ENCODE measurements around the gene IL2RA.

The IL2RA gene

GRCh38 chr10:6062101-6062771, at the start of gene IL2RA:
IL2RA (minus strand) TSS chr10:6062367; CDS start chr10:6062151, 216 bp downstream.
- in situ Hi-C loops (cut with MboI; ENCODE audit: low sequenced_read_pairs): no loop called here

GRCh38 chr10:6110136-6110535, 48.0 kb upstream of the IL2RA start:
- in situ Hi-C loops (cut with MboI; ENCODE audit: low sequenced_read_pairs): no loop called here

- in situ Hi-C loops (cut with MboI; ENCODE audit: low sequenced_read_pairs): loop anchor here (10.0 kb wide), 1 partner anchor 285 kb away; no protein-coding TSS in a partner anchor
Observed at GRCh38 chr10:6109444-6109775, 47.2 kb upstream of the IL2RA start.

- in situ Hi-C loops (cut with MboI; ENCODE audit: low sequenced_read_pairs): loop anchor here (10.0 kb wide), 1 partner anchor 286 kb away; no protein-coding TSS in a partner anchor
Observed at GRCh38 chr10:6108631-6109443, 46.7 kb upstream of the IL2RA start.

- in situ Hi-C loops (cut with MboI; ENCODE audit: low sequenced_read_pairs): loop anchor here (10.0 kb wide), 1 partner anchor 287 kb away; no protein-coding TSS in a partner anchor
Observed at GRCh38 chr10:6108072-6108471, 45.9 kb upstream of the IL2RA start.

- in situ Hi-C loops (cut with MboI; ENCODE audit: low sequenced_read_pairs): loop anchor here (10.0 kb wide), 1 partner anchor 287 kb away; no protein-coding TSS in a partner anchor
Observed at GRCh38 chr10:6107616-6108015, 45.4 kb upstream of the IL2RA start.

GRCh38 chr10:6103591-6103990, 41.4 kb upstream of the IL2RA start:
- in situ Hi-C loops (cut with MboI; ENCODE audit: low sequenced_read_pairs): loop anchor here (10.0 kb wide), 1 partner anchor 291 kb away; no protein-coding TSS in a partner anchor

GRCh38 chr10:6102128-6102527, 40.0 kb upstream of the IL2RA start:
- in situ Hi-C loops (cut with MboI; ENCODE audit: low sequenced_read_pairs): loop anchor here (10.0 kb wide), 1 partner anchor 293 kb away; no protein-coding TSS in a partner anchor

- in situ Hi-C loops (cut with MboI; ENCODE audit: low sequenced_read_pairs): loop anchor here (10.0 kb wide), 1 partner anchor 294 kb away; no protein-coding TSS in a partner anchor
Observed at GRCh38 chr10:6101181-6101580, 39.0 kb upstream of the IL2RA start.

- in situ Hi-C loops (cut with MboI; ENCODE audit: low sequenced_read_pairs): loop anchor here (10.0 kb wide), 1 partner anchor 294 kb away; no protein-coding TSS in a partner anchor
Observed at GRCh38 chr10:6100370-6100769, 38.2 kb upstream of the IL2RA start.

GRCh38 chr10:6098156-6098555, 36.0 kb upstream of the IL2RA start:
- in situ Hi-C loops (cut with MboI; ENCODE audit: low sequenced_read_pairs): no loop called here

- in situ Hi-C loops (cut with MboI; ENCODE audit: low sequenced_read_pairs): no loop called here
Observed at GRCh38 chr10:6097063-6097462, 34.9 kb upstream of the IL2RA start.

- in situ Hi-C loops (cut with MboI; ENCODE audit: low sequenced_read_pairs): no loop called here
Observed at GRCh38 chr10:6095810-6096570, 33.8 kb upstream of the IL2RA start.

- in situ Hi-C loops (cut with MboI; ENCODE audit: low sequenced_read_pairs): no loop called here
Observed at GRCh38 chr10:6092731-6093130, 30.6 kb upstream of the IL2RA start.

- in situ Hi-C loops (cut with MboI; ENCODE audit: low sequenced_read_pairs): no loop called here
Observed at GRCh38 chr10:6091630-6092029, 29.5 kb upstream of the IL2RA start.

GRCh38 chr10:6089334-6090219, 27.4 kb upstream of the IL2RA start:
- in situ Hi-C loops (cut with MboI; ENCODE audit: low sequenced_read_pairs): no loop called here

- in situ Hi-C loops (cut with MboI; ENCODE audit: low sequenced_read_pairs): no loop called here
Observed at GRCh38 chr10:6088721-6089333, 26.7 kb upstream of the IL2RA start, which contains the start of gene RBM17. RBM17 (plus strand) TSS chr10:6089034; CDS start chr10:6097066, 8,032 bp downstream.

GRCh38 chr10:6086375-6087233, 24.4 kb upstream of the IL2RA start:
- in situ Hi-C loops (cut with MboI; ENCODE audit: low sequenced_read_pairs): no loop called here
